AG04450 (cell line): ENCODE data around the gene PTPRG. TPM values are rescaled to one million over a fixed set of nuclear protein-coding genes. Genes with fewer than 3 reads are reported as not detected.

Experiments used
- CTCF ChIA-PET: fragments of 300-600, 350-600 bp; formaldehyde crosslinking; extraction: SDS; loops from one replicate; lab custom pipeline; 2022; ENCODE audit warnings: antibody characterized with exemption, inconsistent platforms; lab: Charles Lee
- POLR2A ChIA-PET: fragments of 350-600 bp; formaldehyde crosslinking; extraction: SDS; loops from one replicate; lab custom pipeline; 2021; ENCODE audit warnings: antibody characterized with exemption, inconsistent platforms; lab: Yijun Ruan, JAX
- DNase-seq: peaks from one replicate; pipeline ENCODE4 v3.0.0-alpha.2; 2011; ENCODE audit warnings: low read depth, low spot score
- H3K27ac ChIP-seq: one replicate; pipeline ENCODE4 v1.5.1; 2012; ENCODE audit warnings: low read depth, low read length, control low read depth
- H3K27me3 ChIP-seq: one replicate; pipeline ENCODE4 v1.6.0; 2012; ENCODE audit warnings: low read length; ENCODE audit not compliant: control insufficient read depth, insufficient read depth
- H3K4me3 ChIP-seq: 2 replicates; pipeline ENCODE4 v1.5.1; 2011; ENCODE audit warnings: mild to moderate bottlenecking, low read depth, low read length, control low read depth
- H3K9me3 ChIP-seq: 2 replicates; pipeline ENCODE4 v1.5.1; 2012; ENCODE audit warnings: low read length; ENCODE audit not compliant: control insufficient read depth, insufficient read depth
- CTCF ChIP-seq: IDR thresholded peaks from 2 replicates; pipeline ENCODE4 v1.5.1; 2011; ENCODE audit warnings: low read depth, low read length, control low read depth, inconsistent platforms
- polyA plus RNA-seq: library from polyadenylated mRNA; depleted of rRNA; stranded (reverse); fragments of >200 nt; gene quantifications from 2 replicates; pipeline ENCODE4 v1.2.3, GENCODE V29; 2011

PTPRG gene
- polyA plus RNA-seq, 1 experiment, result 26.5 TPM

- TF ChIP-seq CTCF, result no peak
- Histone ChIP-seq H3K27me3 (no peaks in the 10 kb centered on the region), H3K4me3 (no peak overlapping the region), H3K27ac (no peak overlapping the region), H3K9me3 (no peaks in the 10 kb centered on the region)
- no peak for DNase-seq
- POLR2A ChIA-PET, result interaction anchor here (0.7 kb wide), 1 partner anchor 69 kb away, joined by 4 read pairs; no protein-coding TSS in a partner anchor
- CTCF ChIA-PET, result interaction anchor here (0.6 kb wide), 2 partner anchors 208 to 460 kb away, joined by 6 to 7 read pairs; no protein-coding TSS in a partner anchor
Observed at GRCh38 chr3:61990327-61991027, 429.1 kb downstream of the PTPRG start.

GRCh38 chr3:61991706-61992105 lies 430.3 kb downstream of the PTPRG start:
- CTCF ChIA-PET, result no interaction called here

GRCh38 chr3:61996366-61996765 lies 435.0 kb downstream of the PTPRG start:
- POLR2A ChIA-PET, result no interaction called here
- no peak for TF ChIP-seq CTCF
- Histone ChIP-seq H3K4me3 (no peak overlapping the region), H3K27ac (no peak overlapping the region), H3K27me3 (no peaks in the 10 kb centered on the region), H3K9me3 (no peaks in the 10 kb centered on the region)
- CTCF ChIA-PET, result interaction anchor here (0.6 kb wide), 1 partner anchor 153 kb away, joined by 8 read pairs; no protein-coding TSS in a partner anchor
- no peak for DNase-seq

More at GRCh38 chr3:61991706-61992105, 430.3 kb downstream of the PTPRG start:
- Histone ChIP-seq H3K4me3 (no peak overlapping the region), H3K27me3 (no peaks in the 10 kb centered on the region), H3K9me3 (no peaks in the 10 kb centered on the region), H3K27ac (no peak overlapping the region)
- DNase-seq, result no peak
- POLR2A ChIA-PET, result no interaction called here
- TF ChIP-seq CTCF, result no peak

- Histone ChIP-seq H3K9me3 (no peaks in the 10 kb centered on the region), H3K27ac (no peak overlapping the region), H3K27me3 (no peaks in the 10 kb centered on the region), H3K4me3 (no peak overlapping the region)
- POLR2A ChIA-PET, result no interaction called here
- CTCF ChIA-PET, result no interaction called here
- TF ChIP-seq CTCF, result no peak
- no peak for DNase-seq
Observed at GRCh38 chr3:61997101-61997500, 435.7 kb downstream of the PTPRG start.

GRCh38 chr3:62003835-62004234 lies 442.5 kb downstream of the PTPRG start:
- no peak for DNase-seq
- ChIA-PET POLR2A (no interaction called here), CTCF (no interaction called here)
- no peak for TF ChIP-seq CTCF
- Histone ChIP-seq H3K27me3 (no peaks in the 10 kb centered on the region), H3K9me3 (no peaks in the 10 kb centered on the region), H3K27ac (no peak overlapping the region), H3K4me3 (no peak overlapping the region)
